Measurements from ENCODE around the gene NLRC5. TPM values are rescaled to one million over a fixed set of nuclear protein-coding genes. Genes with fewer than 3 reads are reported as not detected.
A peak's percentile ranks its signal among the peaks of the same experiment; 100 is the strongest.

Gene NLRC5
- total and polyA plus RNA-seq, 8 donors = 4.6 to 26.6 (median 9.9) TPM

GRCh38 chr16:56982695-56983094 lies 6.7 kb upstream of the NLRC5 start:
- no peak for DNase-seq
- no peak for ATAC-seq
- H3K9me3 ChIP-seq = no peaks in the 10 kb centered on the region
- no peak overlapping the region for H3K4me3 ChIP-seq
- H3K27me3 ChIP-seq = no peaks in the 10 kb centered on the region
- no peaks in the 10 kb centered on the region for H3K36me3 ChIP-seq
- intact Hi-C loops (cut with DNase I) = no loop called here
- TF ChIP-seq CTCF (IDR thresholded peaks at IDR 0.05) = no peak
- peaks cover 0 to 7% (median 0%) of the 10 kb centered on the region in 3 donors for H3K4me1 ChIP-seq
- no peak for FAIRE-seq
- WGBS, 2 donors = 74 to 91% methylated on average over 2 of the region's 2 CpGs
- H3K27ac ChIP-seq = no peak overlapping the region

GRCh38 chr16:56983211-56983751 lies 6.1 kb upstream of the NLRC5 start:
- H3K4me1 ChIP-seq = peaks cover 0 to 7% (median 0%) of the 10 kb centered on the region in 3 donors
- no peaks in the 10 kb centered on the region for H3K36me3 ChIP-seq
- no peak overlapping the region for H3K27ac ChIP-seq
- intact Hi-C loops (cut with DNase I) = no loop called here
- TF ChIP-seq CTCF (IDR thresholded peaks at IDR 0.05) = no peak
- ATAC-seq = peak; percentile 39 to 78 (median 68)
- 59 to 61% methylated on average over 9 of the region's 9 CpGs for WGBS, 2 donors
- H3K9me3 ChIP-seq = no peaks in the 10 kb centered on the region
- H3K4me3 ChIP-seq = no peak overlapping the region
- peak in 2 of 6 donors; percentile 27 to 52 for DNase-seq
- no peak for FAIRE-seq
- H3K27me3 ChIP-seq = no peaks in the 10 kb centered on the region

- FAIRE-seq (no peak), ATAC-seq (no peak), DNase-seq (no peak)
- TF ChIP-seq CTCF (IDR thresholded peaks at IDR 0.05) = no peak
- Histone ChIP-seq H3K27me3 (no peaks in the 10 kb centered on the region), H3K9me3 (no peaks in the 10 kb centered on the region), H3K4me3 (no peak overlapping the region), H3K36me3 (no peaks in the 10 kb centered on the region), H3K4me1 (peaks cover 0 to 7% (median 0%) of the 10 kb centered on the region in 3 donors), H3K27ac (peak overlapping the region in 1 of 4 donors; percentile 11)
- intact Hi-C loops (cut with DNase I) = no loop called here
- WGBS, 2 donors = 77 to 84% methylated on average over 6 of the region's 6 CpGs
Observed at GRCh38 chr16:56984639-56985038, 4.7 kb upstream of the NLRC5 start.

- peak overlapping the region in 1 of 4 donors; percentile 11 for H3K27ac ChIP-seq
- ATAC-seq = peak in 1 of 4 donors; percentile 12
Observed at GRCh38 chr16:56985288-56985961, 3.9 kb upstream of the NLRC5 start.

More at GRCh38 chr16:56985288-56985961, 3.9 kb upstream of the NLRC5 start:
- FAIRE-seq = no peak
- no peak for TF ChIP-seq CTCF (IDR thresholded peaks at IDR 0.05)
- Histone ChIP-seq H3K36me3 (no peaks in the 10 kb centered on the region), H3K4me1 (peaks cover 0 to 13% (median 5%) of the 10 kb centered on the region in 3 donors), H3K27me3 (no peaks in the 10 kb centered on the region), H3K4me3 (no peak overlapping the region), H3K9me3 (no peaks in the 10 kb centered on the region)
- no peak for DNase-seq
- 81 to 85% methylated on average over 7 of the region's 7 CpGs for WGBS, 2 donors
- intact Hi-C loops (cut with DNase I) = no loop called here

All from pancreas (tissue), 10 donors.